Spleen (tissue), 11 donors: ENCODE results near the gene ARFGAP1. TPM values are rescaled to one million over a fixed set of nuclear protein-coding genes. Genes with fewer than 3 reads are reported as not detected.

Source experiments
- DNase-seq: peaks from one replicate; pipeline ENCODE4 v3.0.0-alpha.2; 2020
- H3K27ac ChIP-seq, 8 donors: fragments of 200-600 bp; sonication (generic) in 7 of 8; 1 replicate in 4 of 8; 2 replicates in 4 of 8; pipeline versions ENCODE4 v1.5.0 to v1.8.0; 2016 to 2021; ENCODE audit warnings: inconsistent platforms in 4 of 8, mild to moderate bottlenecking in 4 of 8, moderate library complexity in 1 of 8
- H3K27me3 ChIP-seq, 7 donors: fragments of 200-600 bp; sonication (generic) in 6 of 7; replicated peaks in 1 of 7; 1 replicate in 4 of 7; 2 replicates in 3 of 7; pipeline versions ENCODE4 v1.5.0 to v1.8.0; 2016 to 2021; ENCODE audit warnings: inconsistent platforms in 3 of 7, mild to moderate bottlenecking in 1 of 7
- H3K36me3 ChIP-seq, 6 donors: fragments of 200-600 bp; sonication (generic) in 5 of 6; 1 replicate in 4 of 6; 2 replicates in 2 of 6; pipeline versions ENCODE4 v1.5.0 to v1.8.0; 2016 to 2021; ENCODE audit warnings: inconsistent platforms in 2 of 6
- H3K4me1 ChIP-seq, 6 donors: fragments of 200-600 bp; sonication (generic) in 5 of 6; 1 replicate in 3 of 6; 2 replicates in 3 of 6; pipeline versions ENCODE4 v1.5.0 to v1.8.0; 2016 to 2021; ENCODE audit warnings: inconsistent platforms in 3 of 6
- H3K4me3 ChIP-seq, 8 donors: fragments of 200-600 bp; sonication (generic) in 7 of 8; 1 replicate in 4 of 8; 2 replicates in 4 of 8; pipeline versions ENCODE4 v1.5.0 to v1.8.0; 2016 to 2021; ENCODE audit warnings: inconsistent platforms in 4 of 8, mild to moderate bottlenecking in 4 of 8, moderate library complexity in 2 of 8
- H3K9me3 ChIP-seq, 8 donors: fragments of 200-600 bp; sonication (generic) in 7 of 8; 1 replicate in 4 of 8; 2 replicates in 4 of 8; pipeline versions ENCODE4 v1.5.0 to v1.8.0; 2016 to 2021; ENCODE audit warnings: inconsistent platforms in 4 of 8
- POLR2A ChIP-seq, 3 donors: fragments of 450-650 bp; IDR thresholded peaks; one replicate each; pipeline ENCODE4 v1.5.1; 2017; ENCODE audit warnings: antibody characterized with exemption in 3 of 3, mild to moderate bottlenecking in 1 of 3
- POLR2AphosphoS5 ChIP-seq, 3 donors: sonication (generic); formaldehyde crosslinking; IDR thresholded peaks; one replicate each; pipeline ENCODE4 v1.5.1; 2017; ENCODE audit warnings: antibody characterized with exemption in 3 of 3
- WGBS, 5 donors: extraction: QIAGEN DNeasy Blood & Tissue Kit in 3 of 5; methylation state at CpG; one replicate each; pipeline versions ENCODE4 v1.1.5 to v1.1.7; 2013 to 2018; 5-methylcytosine and 5-hydroxymethylcytosine counted together
- intact Hi-C: fragments of 100-400 bp; cut with DNase I; formaldehyde crosslinking; loops from one replicate; pipeline ENCODE4 v1.15.0; 2023; ENCODE audit warnings: low total_unique reads
- polyA plus RNA-seq, 3 donors: library from polyadenylated mRNA; stranded (reverse); fragments of 200-250 nt; gene quantifications; one replicate each; pipeline ENCODE4 v1.2.1, GENCODE V29; 2013
- total RNA-seq, 7 donors: library from RNA; depleted of rRNA in 3 of 7; stranded (reverse); fragments of >200 nt in 3 of 7; fragmentation: NEBNext Ultra II Directional in 4 of 7; extraction: Animal tissue kit (Norgen Biotek cat#: 25700) in 4 of 7; gene quantifications; one replicate each; pipeline versions ENCODE4 v1.1.0 to v1.2.1, GENCODE V29; 2016 to 2021
- TF ChIP-seq, protein P1 (sequence below), 11 experiments: fragments of 200-600 bp in 7 of 11; fragments of 450-650 bp in 4 of 11; sonication (generic) in 4 of 11; IDR thresholded peaks in 8 of 11; conservative IDR thresholded peaks in 3 of 11; 1 replicate in 7 of 11; 2 replicates in 4 of 11; pipeline versions ENCODE4 v1.4.0 to v1.8.0; 2016 to 2021; ENCODE audit warnings: antibody characterized with exemption in 11 of 11, inconsistent platforms in 4 of 11, mild to moderate bottlenecking in 1 of 11
- donor health status: healthy with polysubstance abuse.
- donor health status: DM: no; HTN: no; CAD: no; lungs with moderate emphysema.
- donor health status: DM: no; HTN: no; CAD: no.
- donor health status: Bipolar disorder and iron deficiency.
- donor health status: healthy.
- donor health status: DM: no; HTN: no; CAD: no.
- donor health status: DM: yes; HTN: yes; CAD: no.

ARFGAP1 gene
- total and polyA plus RNA-seq, 10 donors = 44.4 to 165 (median 96.1) TPM

DNA sequence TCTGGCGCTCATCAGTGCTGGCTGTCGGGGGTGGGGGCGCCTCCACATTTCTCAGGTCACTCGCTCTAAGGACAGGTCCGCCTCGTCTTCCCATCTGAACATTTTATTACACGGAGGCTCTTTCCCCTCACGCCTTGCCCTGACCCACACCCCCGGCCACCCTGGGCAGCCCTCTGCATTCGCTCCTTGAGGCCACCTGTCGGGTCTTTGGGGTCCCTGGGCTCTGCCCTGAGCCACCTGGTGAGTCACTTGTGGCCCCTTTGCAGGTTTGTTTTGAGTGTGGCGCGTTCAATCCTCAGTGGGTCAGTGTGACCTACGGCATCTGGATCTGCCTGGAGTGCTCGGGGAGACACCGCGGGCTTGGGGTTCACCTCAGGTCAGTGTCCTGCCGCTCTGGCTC, 3.2 kb downstream of the ARFGAP1 start:
- no peak overlapping the region for H3K27ac ChIP-seq
- H3K27me3 ChIP-seq = no peaks in the 10 kb centered on the region
- TF ChIP-seq, protein P1, sequence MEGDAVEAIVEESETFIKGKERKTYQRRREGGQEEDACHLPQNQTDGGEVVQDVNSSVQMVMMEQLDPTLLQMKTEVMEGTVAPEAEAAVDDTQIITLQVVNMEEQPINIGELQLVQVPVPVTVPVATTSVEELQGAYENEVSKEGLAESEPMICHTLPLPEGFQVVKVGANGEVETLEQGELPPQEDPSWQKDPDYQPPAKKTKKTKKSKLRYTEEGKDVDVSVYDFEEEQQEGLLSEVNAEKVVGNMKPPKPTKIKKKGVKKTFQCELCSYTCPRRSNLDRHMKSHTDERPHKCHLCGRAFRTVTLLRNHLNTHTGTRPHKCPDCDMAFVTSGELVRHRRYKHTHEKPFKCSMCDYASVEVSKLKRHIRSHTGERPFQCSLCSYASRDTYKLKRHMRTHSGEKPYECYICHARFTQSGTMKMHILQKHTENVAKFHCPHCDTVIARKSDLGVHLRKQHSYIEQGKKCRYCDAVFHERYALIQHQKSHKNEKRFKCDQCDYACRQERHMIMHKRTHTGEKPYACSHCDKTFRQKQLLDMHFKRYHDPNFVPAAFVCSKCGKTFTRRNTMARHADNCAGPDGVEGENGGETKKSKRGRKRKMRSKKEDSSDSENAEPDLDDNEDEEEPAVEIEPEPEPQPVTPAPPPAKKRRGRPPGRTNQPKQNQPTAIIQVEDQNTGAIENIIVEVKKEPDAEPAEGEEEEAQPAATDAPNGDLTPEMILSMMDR (IDR thresholded peaks at IDR 0.05 in 8 of 11, conservative IDR thresholded peaks at IDR 0.05 in 3 of 11) = no peak
- TF ChIP-seq POLR2A (IDR thresholded peaks at IDR 0.05) (no peak), POLR2AphosphoS5 (IDR thresholded peaks at IDR 0.05) (no peak)
- no peaks in the 10 kb centered on the region for H3K9me3 ChIP-seq
- peaks cover 14 to 46% (median 30%) of the 10 kb centered on the region in 6 donors for H3K4me1 ChIP-seq
- intact Hi-C loops = no loop called here
- 91 to 97% (median 96%) methylated on average over 11 to 18 of the region's 18 CpGs for WGBS, 5 donors
- H3K4me3 ChIP-seq = no peak overlapping the region
- peaks cover 0 to 58% (median 52%) of the 10 kb centered on the region in 6 donors for H3K36me3 ChIP-seq
- no peak for DNase-seq

GRCh38 chr20:63276956-63277355, 4.3 kb downstream of the ARFGAP1 start:
- H3K36me3 ChIP-seq = peaks cover 0 to 69% (median 62%) of the 10 kb centered on the region in 6 donors
- WGBS, 5 donors = 89 to 96% (median 95%) methylated on average over 13 to 20 of the region's 20 CpGs
- no peak for DNase-seq

DNA sequence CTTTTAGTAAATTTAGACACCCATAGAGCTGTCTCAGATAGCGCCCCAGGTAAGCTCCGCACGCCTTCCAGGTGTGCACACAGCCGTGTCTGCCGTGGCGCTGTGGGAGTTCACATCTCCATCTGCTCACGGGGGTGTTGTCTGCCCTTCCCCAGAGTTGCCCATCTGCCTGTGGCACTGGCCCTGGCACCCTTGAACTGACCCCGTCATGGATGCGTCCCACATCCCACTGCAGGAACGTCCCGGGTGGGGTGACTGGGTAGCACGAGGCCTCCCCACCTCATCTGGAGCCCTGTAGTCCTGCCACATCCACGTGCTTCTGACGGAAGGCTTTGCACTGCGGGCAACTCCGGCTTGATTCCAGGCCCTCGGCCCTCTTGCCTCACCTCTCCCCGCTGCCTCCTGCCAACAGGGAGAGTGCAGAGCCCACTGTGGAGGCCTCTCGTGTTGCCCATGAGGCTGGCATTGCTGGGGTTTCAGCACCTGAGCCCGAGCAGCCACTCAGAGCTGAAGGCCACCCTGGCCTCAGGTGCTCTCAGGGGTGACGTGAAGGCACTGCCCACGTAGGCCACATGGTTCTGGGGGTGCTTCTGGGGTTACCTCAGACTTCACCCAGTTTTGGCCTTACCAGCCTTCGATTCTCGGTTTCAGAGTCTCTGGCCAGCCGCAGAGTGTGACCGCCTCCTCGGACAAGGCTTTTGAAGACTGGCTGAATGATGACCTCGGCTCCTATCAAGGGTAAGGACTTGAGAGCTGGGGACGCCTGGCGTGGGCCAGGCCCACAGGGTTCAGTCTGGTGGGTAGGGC, 5.1 kb downstream of the ARFGAP1 start:
- DNase-seq = no peak
- no peak overlapping the region for H3K4me3 ChIP-seq
- intact Hi-C loops = no loop called here
- no peak overlapping the region for H3K27ac ChIP-seq
- WGBS, 5 donors = 90 to 97% (median 96%) methylated on average over 17 to 30 of the region's 30 CpGs
- H3K9me3 ChIP-seq = no peaks in the 10 kb centered on the region
- H3K4me1 ChIP-seq = peaks cover 14 to 37% (median 23%) of the 10 kb centered on the region in 6 donors
- peaks cover 0 to 76% (median 69%) of the 10 kb centered on the region in 6 donors for H3K36me3 ChIP-seq
- no peaks in the 10 kb centered on the region for H3K27me3 ChIP-seq
- no peak for TF ChIP-seq POLR2AphosphoS5 (IDR thresholded peaks at IDR 0.05)
- TF ChIP-seq, protein P1 (IDR thresholded peaks at IDR 0.05 in 8 of 11, conservative IDR thresholded peaks at IDR 0.05 in 3 of 11) = no peak
- TF ChIP-seq POLR2A (IDR thresholded peaks at IDR 0.05) = no peak

More at GRCh38 chr20:63276956-63277355, 4.3 kb downstream of the ARFGAP1 start:
- no peak for TF ChIP-seq POLR2AphosphoS5 (IDR thresholded peaks at IDR 0.05)
- TF ChIP-seq POLR2A (IDR thresholded peaks at IDR 0.05) = no peak
- TF ChIP-seq, protein P1 (IDR thresholded peaks at IDR 0.05 in 8 of 11, conservative IDR thresholded peaks at IDR 0.05 in 3 of 11) = no peak
- H3K4me1 ChIP-seq = peaks cover 14 to 40% (median 25%) of the 10 kb centered on the region in 6 donors
- H3K27me3 ChIP-seq = no peaks in the 10 kb centered on the region
- H3K4me3 ChIP-seq = no peak overlapping the region
- no peaks in the 10 kb centered on the region for H3K9me3 ChIP-seq
- no peak overlapping the region for H3K27ac ChIP-seq
- intact Hi-C loops = no loop called here

GRCh38 chr20:63278661-63279060, 6.0 kb downstream of the ARFGAP1 start:
- peaks cover 11 to 32% (median 17%) of the 10 kb centered on the region in 6 donors for H3K4me1 ChIP-seq
- intact Hi-C loops = no loop called here
- H3K27ac ChIP-seq = no peak overlapping the region
- no peak for DNase-seq
- WGBS, 5 donors = 86 to 93% (median 88%) methylated on average over 16 to 17 of the region's 17 CpGs
- TF ChIP-seq, protein P1 (IDR thresholded peaks at IDR 0.05 in 8 of 11, conservative IDR thresholded peaks at IDR 0.05 in 3 of 11) = no peak
- TF ChIP-seq POLR2A (IDR thresholded peaks at IDR 0.05) = no peak
- no peak for TF ChIP-seq POLR2AphosphoS5 (IDR thresholded peaks at IDR 0.05)
- H3K27me3 ChIP-seq = no peaks in the 10 kb centered on the region
- H3K36me3 ChIP-seq = peaks cover 0 to 86% (median 79%) of the 10 kb centered on the region in 6 donors
- no peaks in the 10 kb centered on the region for H3K9me3 ChIP-seq
- no peak overlapping the region for H3K4me3 ChIP-seq
